ENCODE data around the gene STK26. TPM values are rescaled to one million over a fixed set of nuclear protein-coding genes. Genes with fewer than 3 reads are reported as not detected.
"Not testable (repeated sequence)": the region's sequence is repeated elsewhere in the genome, so short reads cannot be mapped to it uniquely, and the experiment has no call there.

STK26 gene
- 12.3 TPM for polyA plus RNA-seq (ENCODE audit: insufficient read length)
- long read RNA-seq, donor 1, result 0 reads
- long read RNA-seq, donor 2, partial matches to known transcripts, result 0 of 1 reads
- long read RNA-seq, donor 2, other reads (novel, unspliced or antisense), result 0 of 1 reads
- long read RNA-seq, donor 3, result 0 reads
- long read RNA-seq, donor 4, result 0 reads
- long read RNA-seq, donor 5, result 0 reads
- long read RNA-seq, donor 6, partial matches to known transcripts, result 0 of 3 reads
- long read RNA-seq, donor 6, other reads (novel, unspliced or antisense), result 0 of 3 reads
- long read RNA-seq, donor 7, partial matches to known transcripts, result 0 of 1 reads
- long read RNA-seq, donor 7, other reads (novel, unspliced or antisense), result 0 of 1 reads
- long read RNA-seq, donor 8, partial matches to known transcripts, result 0 of 1 reads
- long read RNA-seq, donor 8, other reads (novel, unspliced or antisense), result 0 of 1 reads

DNA sequence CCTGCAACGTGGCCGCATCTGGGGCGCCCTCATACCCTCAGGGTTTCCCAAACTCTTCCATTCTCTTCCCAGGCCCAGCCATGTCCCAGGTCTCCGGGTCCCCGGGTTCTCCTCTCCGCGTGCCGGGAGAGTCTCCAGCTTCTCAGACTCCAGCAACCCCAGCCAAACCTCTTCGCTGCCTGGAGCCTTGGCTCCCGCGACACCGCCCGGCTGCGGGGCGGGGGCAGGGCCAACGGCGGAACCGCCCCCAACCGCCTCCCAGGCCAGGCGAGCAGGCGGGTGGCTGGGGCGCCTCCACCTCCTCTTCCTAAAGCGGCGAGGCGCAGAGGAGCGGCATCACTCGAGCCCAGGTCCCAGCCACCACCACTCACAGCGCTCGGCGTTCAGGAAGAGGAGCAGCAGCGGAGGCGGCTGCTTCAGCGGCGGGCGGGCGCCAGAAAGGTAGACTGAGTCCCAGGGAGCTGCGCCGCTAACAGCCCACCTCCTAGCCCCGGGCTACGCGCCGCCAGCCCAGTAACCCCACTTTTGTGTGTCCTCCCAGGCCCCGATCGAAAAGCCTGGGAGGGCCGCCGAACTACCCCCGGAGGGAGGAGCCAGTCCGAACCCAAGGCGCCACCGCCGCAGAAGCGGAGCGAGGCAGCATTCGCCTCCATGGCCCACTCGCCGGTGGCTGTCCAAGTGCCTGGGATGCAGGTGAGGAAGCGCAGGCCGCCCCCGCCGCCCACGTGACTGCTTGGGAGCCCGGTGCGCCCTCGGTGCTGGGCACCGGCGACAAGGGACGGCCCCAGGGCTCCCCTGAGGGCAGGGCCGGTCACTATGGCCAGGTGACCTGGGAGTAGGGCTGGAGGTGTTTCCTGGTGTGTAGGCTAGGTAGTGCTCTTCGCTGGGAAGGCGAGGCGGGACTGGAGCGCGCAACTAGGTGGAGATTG is at the start of gene STK26:
TSS of gene STK26 (plus strand) at position 336 of the 929 bp plus-strand sequence. CDS start at position 652, 316 bp downstream.
- peak; percentile 41 for DNase-seq

DNA sequence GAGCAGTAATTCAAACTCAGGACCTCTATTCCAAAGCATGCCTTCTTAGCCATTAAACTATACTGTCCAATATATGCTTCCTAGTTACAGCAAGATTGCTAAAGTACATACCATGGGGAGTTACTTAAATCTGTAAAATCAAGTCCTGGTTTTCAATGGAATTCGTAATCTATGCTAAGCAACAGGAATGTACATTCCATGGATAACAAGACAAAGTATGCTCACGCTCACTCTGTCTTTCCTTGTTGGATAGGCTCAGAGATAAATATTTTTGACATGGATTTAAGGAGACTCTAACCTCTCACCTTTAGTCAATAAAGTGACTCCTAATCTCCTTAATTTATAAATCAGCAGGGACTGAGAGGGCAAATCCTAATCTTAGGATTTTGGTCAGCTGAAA is 47.3 kb upstream of the STK26 start:
- DNase-seq, result no peak

DNA sequence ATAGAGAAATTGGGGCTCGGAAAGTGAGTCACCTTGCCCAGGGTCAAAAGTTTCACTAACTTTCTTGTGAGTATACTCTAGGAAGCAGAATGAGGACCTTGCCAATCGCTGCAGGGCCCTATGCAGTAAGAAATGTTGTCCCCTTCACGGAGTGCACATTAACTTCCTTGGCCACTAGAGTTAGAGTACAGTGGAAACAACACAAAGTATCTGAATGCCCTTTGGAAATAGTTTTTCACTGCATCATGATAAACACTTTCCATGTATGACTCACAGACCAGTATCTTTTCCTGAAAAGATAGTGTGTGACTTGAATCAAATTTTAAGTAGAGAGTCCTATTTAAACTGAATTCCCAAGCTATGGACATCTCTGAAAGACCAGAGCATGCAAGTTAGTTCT is 45.5 kb upstream of the STK26 start:
- DNase-seq, result no peak

DNA sequence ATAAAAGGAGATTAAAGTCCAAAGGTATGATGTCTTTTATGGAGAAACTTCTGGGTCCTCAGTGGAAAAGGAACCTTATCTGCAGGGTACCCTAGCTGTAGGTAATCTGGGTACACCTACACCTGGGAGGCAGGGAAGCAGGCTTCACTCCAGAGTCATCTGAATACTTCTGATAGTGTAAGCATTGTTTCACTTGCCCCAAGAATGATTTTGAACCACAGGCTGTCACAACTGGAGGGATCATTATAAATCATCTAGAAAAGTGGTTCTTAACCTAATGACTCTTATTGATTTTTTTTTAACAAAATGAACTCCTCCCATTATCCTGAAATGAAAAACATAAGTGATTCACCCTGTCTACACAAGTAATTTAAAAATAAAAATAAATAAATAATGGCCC is 44.0 kb upstream of the STK26 start:
- DNase-seq, result no peak

DNA sequence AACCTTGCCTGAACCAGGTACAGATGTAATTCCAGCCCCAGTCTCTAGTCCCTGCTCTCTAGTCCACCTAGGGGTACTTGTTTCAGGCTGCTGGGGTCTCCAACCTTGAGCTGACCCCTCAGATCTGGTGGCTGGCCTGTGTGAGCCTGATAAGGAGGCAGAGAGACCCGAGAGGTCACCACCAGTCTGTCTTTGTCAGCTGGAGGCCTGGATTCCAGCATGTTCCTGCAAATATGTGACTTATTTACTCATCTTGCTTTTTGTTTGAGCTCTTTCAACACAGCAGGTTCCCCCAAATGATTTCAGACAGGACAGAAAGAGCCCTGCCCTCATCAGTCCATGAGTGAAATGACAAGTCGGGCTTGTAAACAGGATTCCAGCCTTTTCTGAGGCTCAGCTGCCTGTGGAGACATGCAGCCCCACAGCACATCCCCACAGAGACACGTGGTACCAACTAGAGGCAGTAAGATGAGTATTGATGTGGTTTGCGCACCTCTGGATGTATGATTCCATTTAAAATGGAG is 37.5 kb upstream of the STK26 start:
- no peak for DNase-seq

DNA sequence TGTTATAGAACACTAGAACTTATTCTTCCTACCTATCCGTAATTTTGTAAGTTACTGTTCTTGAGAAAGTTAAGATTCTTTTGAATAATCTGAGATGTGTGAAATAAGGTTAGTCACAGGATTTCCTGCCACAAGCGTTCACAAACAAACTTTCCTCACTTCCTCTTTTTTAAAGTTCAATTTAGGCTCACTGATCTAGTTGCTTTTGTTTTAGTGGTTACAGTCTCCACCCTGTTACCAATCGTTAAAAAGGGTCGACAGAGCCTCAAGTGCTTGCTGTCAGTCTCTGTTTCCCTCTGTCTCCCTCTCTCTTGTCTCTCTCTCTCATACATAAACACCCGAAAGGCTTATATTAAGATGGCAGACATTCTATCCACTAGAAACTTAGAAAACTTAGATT is 35.9 kb upstream of the STK26 start:
- DNase-seq, result no peak

DNA sequence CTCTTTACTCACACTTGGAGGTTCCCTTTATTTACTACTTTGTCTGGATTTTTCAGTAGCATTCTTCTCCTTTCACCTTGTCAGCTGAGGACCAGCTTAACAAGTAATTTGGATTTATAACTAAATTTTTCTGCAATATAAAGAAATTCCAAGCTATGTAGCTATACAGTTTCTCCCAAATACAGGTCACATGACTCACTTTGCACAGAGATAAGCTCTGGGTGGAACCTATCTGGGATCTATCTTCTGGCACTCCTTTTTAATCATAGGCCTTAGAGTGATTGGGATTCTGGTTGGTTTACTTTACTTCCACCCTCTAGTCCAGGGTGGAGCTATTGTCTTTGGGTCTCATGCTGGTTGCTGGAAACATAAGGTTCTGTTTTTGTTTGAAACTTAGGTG is 34.9 kb upstream of the STK26 start:
- DNase-seq, result no peak

DNA sequence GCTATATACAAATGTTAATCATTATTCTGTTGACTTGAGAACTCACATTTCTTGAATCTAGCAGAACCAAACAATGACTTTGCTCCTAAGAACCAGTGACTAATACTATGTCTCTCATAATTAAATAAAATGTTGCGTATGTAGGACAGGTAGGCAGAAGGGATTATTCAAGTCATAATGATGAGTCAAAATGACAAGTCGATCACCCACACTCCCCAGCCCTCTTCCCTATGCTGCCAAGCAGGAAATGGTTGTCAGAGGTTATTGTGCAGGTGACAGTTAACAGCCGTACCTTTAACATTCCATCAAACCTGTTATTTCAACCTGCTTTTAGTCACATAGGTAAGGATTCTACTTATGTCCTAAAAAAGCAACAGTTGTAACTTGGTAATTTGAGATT is 22.0 kb upstream of the STK26 start:
- no peak for DNase-seq

DNA sequence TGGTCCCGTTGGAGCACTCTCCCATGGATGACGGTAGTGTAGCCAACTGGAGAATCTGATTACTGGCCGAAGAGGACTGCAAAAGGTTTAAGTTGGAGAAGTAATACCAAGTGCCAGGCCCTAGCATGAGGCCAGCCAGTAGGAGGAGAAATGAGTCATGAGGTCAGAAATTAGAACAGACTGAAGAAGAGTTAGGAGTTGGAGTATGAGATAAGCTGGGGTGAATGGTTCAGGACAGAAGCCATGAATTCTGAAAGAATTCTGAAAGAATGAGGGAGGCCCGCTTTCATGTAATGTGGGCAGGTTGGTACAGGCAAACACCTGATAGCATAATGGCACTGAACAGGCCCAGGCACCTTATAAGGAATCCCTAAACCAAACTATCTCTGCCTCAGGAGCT is 18.4 kb upstream of the STK26 start:
- no peak for DNase-seq

DNA sequence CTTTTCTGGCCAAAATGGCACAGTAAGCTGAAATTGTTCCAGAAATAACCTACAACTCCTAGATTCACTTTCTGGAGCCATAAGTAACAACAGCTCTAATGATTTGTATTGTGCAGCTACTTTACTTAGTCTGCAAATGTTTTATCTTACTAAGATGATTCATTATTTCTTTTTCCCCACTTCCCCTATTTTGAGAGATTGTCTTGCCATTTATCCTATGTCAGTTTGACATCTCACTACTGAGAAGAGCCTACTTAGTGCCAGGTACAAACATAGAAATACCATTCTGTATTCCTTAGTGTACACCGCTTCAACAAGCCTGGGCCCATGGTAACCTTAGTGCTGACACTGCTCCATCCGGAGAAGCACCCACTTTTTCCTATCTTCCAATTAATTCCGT is 13.8 kb upstream of the STK26 start:
- DNase-seq, result no peak

DNA sequence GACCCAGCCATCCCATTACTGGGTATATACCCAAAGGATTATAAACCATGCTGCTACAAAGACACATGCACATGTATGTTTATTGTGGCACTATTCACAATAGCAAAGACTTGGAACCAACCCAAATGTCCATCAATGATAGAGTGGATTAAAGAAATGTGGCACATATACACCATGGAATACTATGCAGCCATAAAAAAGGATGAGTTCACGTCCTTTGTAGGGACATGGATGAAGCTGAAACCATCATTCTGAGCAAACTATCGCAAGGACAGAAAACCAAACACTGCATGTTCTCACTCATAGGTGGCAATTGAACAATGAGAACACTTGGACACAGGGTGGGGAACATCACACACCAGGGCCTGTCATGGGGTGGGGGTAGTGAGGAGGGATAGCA is 12.9 kb upstream of the STK26 start:
- DNase-seq, result not testable (repeated sequence)

DNA sequence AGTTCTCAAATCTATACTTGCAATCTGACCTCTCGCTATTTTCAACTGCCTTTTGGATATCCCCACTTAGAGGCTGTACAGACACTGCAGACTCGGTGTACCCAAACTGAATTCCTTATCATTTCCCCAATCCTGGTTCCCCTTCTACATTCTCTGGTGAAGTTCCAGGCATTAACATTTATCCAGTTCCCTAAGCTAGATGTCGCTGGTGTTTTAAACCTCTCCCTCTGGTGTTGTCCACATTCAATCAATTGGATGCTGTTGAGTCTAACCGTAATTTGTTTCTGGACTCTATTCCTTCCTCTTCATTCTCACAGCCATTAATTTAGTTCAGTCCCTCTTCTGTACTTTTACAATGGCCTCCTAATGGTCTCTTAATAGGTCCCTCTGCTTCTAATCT is 7.2 kb upstream of the STK26 start:
- no peak for DNase-seq

DNA sequence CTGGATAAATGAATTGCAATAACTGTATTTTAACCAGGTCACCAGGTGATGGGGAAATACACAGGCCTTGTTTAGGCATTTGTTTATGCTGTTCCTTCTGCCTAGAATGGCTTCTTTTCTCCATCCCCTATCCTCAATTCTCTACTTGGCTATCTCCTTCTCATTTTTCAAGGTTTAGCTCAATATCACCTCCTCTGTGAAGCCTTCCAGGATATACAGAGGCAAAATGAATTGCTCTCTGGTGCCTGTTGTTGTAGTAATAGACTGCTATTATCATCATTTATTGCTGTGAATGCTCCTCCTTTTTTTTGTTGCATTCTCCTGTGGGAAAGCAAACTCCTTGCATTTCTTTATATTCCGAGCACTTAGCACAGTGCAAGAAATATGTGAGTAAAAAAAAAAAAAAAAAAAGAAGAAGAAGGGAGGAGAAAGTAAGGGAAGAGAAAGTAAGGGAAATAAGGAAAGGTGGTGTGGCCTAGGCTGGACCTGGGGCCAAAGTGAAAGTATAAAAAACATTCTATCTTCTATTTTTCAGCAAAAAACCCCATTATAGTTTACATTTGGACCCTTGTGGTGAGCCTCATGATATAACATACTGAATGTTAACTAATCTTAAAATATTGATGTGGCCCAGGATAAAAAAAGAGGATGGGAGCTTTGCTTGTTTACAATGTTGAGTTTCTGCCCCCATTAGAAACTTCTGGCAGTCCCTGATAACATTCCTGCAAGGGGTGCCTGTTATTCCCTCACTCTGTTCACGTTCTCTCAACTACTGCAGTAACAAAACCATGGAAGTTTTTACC is 6.3 kb upstream of the STK26 start:
- no peak for DNase-seq

DNA sequence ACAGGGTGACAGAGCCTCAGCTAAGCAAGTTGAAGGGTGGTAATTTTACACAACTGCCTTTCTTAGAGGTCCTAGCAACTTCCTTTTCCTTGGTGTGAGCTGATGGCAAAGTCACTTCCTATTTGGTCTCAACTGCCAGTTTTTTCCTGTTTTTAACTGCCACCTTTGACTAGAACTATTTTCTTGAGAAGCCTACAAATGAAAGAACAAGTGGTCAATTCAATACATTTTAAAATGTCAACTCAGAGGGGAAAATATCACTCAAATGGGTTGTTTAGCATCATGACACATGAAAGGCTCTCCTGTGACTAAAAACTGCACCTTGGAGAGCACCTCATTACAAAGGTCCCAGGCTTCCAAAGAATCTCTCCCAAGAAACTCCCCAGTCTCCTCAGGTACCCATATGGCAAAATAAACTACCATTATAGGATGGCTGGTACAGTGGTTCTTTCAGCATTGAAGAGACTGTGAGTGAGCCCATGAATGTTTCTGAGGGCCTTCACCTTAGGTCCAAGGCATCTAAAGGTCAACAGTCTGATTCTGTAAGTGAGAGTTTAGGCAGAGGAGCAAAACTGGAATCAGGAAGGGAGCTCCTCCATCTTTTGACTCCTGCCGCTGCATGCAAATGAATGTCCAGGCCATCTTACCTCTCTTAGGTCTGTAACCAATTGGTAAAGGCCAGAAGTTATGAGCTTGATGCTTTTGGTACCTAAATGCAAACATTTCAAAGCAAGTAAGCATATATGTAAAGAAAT is 5.5 kb upstream of the STK26 start:
- no peak for DNase-seq

DNA sequence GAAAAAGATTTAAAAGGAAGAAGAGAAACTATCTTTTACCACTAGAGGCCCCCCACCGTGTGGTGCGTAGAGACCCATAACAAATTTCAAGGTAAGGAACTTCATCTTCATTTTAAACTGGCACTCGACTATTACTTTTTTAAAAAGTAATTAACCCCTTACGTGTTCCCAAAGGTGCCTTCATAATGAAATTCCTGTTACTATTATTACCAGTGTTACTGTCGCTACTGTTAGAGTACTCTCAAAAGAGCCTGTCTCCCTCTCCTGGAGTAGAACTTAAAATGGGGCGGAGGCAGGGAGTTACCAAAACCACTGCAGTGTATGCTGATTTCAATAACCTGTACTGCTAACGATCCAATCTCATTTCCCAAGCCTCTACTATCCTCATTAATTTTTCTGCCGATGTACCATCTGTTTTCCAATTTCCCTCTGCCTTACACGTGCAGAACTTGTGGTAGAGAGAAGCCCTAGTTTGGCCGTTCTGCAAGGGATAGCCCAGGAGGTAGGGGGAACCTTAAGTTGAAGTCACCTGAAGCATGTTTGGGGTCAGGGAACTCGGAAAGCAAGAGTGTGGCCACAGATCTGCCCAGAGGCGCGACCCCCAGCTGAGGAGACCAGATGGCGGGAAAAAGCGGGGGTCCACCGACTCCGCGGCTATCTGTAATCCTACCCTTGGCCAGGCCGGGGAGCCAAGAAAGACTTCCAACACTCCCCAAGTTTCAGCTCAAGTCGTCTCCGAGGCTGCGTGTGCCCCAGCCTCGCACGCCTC is 720 bp upstream of the STK26 start:
- DNase-seq, result no peak

DNA sequence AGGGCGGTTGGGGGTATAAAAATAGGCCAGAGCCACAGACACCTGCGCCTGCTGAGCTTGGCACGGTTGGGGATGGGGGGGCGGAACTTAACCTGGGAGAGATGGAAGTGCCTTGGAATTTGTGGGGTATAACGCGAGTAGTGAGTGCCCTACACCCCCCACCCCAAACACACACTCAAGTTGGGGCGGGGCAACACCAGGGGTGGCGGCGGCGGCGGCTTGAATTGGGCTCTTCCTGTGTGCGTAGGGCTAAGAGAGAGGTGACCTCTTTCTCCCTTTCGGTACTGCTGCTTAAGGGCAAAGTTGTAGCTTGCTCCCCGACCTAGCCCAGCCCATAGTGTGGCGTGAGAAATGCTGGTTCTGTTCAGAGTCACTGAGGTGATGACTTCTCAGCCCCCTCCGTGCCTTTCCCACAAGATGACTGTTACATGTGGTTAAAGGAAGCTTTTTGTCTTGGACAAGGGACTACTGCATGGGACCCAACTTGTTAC is 839 bp downstream of the STK26 start:
- DNase-seq, result no peak

DNA sequence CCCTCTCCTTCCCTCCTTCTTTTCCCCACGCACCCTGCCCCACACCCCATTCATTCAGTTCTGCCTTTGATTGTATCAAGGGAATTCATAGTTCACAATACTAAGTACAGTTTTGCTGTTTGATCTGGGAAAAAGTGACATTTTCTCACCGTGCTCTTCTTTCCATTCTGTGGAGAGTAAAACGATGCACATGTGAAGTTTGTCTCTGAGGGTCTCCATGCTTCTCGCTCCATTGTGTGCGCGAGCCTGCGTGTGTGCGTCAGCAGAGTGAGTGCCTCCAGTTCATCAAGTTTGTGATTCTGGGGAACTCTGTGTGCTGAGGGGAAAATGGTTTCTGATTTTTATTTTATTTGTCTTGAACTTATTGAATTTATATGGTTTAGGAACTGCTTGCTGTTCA is 1.9 kb downstream of the STK26 start:
- DNase-seq, result no peak

DNA sequence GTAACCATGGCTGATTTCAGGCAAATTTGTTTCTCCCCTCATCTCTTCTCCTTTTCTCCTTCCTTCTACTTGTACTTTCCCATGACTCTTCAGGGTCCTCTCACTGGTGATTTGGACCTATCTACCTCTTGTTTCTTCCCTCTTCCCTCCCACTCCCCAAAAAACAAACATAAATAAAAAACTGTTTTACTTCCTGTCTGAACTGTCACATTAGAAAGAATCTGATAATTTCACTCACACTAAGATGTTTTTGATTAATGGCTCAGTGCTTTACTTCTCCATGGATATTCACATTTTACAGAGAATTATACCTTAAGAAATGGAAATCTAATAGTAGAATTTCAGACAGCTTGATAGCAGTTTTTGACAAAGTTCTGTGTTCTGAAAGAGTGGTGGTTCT is 7.2 kb downstream of the STK26 start:
- no peak for DNase-seq

DNA sequence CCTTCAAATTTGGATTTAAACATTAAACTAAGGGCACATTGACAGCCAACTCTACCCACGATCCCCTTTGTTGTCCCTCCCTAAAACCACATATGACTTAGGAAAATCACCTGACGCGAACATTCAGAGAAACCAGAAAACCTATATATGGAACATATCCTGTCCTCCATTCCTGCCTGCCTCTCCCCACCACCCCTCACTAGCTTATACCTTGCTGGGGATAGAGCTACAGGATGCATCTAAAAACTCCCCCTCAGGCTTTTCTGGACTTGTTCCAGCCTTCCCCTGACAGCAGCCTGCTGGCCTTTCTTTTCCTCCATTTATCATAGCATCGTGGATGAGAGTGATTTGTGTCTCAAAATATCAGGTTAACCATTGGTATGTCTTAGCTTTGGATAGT is 8.8 kb downstream of the STK26 start:
- DNase-seq, result no peak

DNA sequence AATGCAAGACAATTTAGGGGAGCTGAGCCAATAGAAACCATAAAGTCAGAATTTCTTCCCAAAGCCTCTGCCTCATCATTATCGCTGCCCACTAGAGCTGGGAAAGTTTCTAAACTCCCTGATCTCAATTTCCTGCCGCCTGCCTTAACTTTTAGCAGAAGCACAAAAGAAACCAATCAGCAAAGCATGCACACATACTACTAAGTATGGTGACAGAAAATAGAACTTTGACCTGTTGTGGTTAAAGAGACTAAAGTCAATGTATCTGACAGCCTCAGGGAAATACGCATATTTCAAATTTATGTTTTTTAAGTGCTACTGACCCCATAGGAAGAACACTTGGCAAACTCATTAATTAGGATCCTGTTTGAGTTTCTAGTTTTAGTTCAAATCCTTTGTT is 10.1 kb downstream of the STK26 start:
- no peak for DNase-seq
